Gastrocnemius medialis (tissue), 4 donors: ENCODE results near the gene FAM177B. TPM values are rescaled to one million over a fixed set of nuclear protein-coding genes. Genes with fewer than 3 reads are reported as not detected.

Experiments used
- ATAC-seq, 2 donors: fragments of 150-250 bp; one replicate each; pipeline ENCODE4 v1.9.1; 2016
- DNase-seq, 2 donors: peaks; one replicate each; pipeline ENCODE4 v3.0.0-alpha.2; 2019
- H3K27ac ChIP-seq, 4 donors: fragments of 200-600 bp; sonication (generic); 1 replicate in 1 of 4; 2 replicates in 3 of 4; pipeline ENCODE4 v1.5.1; 2016 to 2018; ENCODE audit warnings: mild to moderate bottlenecking in 2 of 4, moderate library complexity in 1 of 4
- H3K27me3 ChIP-seq, 3 donors: fragments of 200-600 bp; sonication (generic) in 2 of 3; 1 replicate in 1 of 3; 2 replicates in 2 of 3; pipeline versions ENCODE4 v1.5.1 to v1.6.0; 2016 to 2019; ENCODE audit warnings: mild to moderate bottlenecking in 1 of 3, moderate library complexity in 1 of 3
- H3K36me3 ChIP-seq, 2 donors: fragments of 200-600 bp; sonication (generic) in 1 of 2; one replicate each; pipeline ENCODE4 v1.5.1; 2017 to 2018
- H3K4me1 ChIP-seq, 2 donors: fragments of 200-600 bp; sonication (generic) in 1 of 2; one replicate each; pipeline ENCODE4 v1.5.1; 2016 to 2017; ENCODE audit warnings: mild to moderate bottlenecking in 2 of 2
- H3K4me3 ChIP-seq, 4 donors: fragments of 200-600 bp; sonication (generic) in 3 of 4; 1 replicate in 1 of 4; 2 replicates in 3 of 4; pipeline ENCODE4 v1.5.1; 2016 to 2019; ENCODE audit warnings: mild to moderate bottlenecking in 2 of 4
- H3K9me3 ChIP-seq, 3 donors: fragments of 200-600 bp; sonication (generic) in 2 of 3; 1 replicate in 1 of 3; 2 replicates in 2 of 3; pipeline ENCODE4 v1.5.1; 2016 to 2019
- POLR2A ChIP-seq, 2 donors: fragments of 450-650 bp; IDR thresholded peaks; one replicate each; pipeline ENCODE4 v1.6.1; 2017; ENCODE audit warnings: antibody characterized with exemption in 2 of 2, mild to moderate bottlenecking in 2 of 2, moderate library complexity in 2 of 2
- in situ Hi-C, 4 donors: fragments of 200-750 bp; cut with MboI; loops; one replicate each; pipeline versions ENCODE4 v1.15.0 to v1.8.0; 2017; ENCODE audit warnings: low sequenced_read_pairs in 4 of 4
- intact Hi-C: fragments of 100-400 bp; cut with DNase I; formaldehyde crosslinking; loops from one replicate; pipeline ENCODE4 v1.15.1; 2023; ENCODE audit warnings: low total_unique reads
- total RNA-seq, 4 donors: library from RNA; depleted of rRNA; stranded (reverse); fragments of >200 nt; gene quantifications; one replicate each; pipeline versions ENCODE4 v1.1.0 to v1.2.3, GENCODE V29; 2016
- TF ChIP-seq, protein P1 (sequence below), 5 experiments: fragments of 450-650 bp in 3 of 5; fragments of 200-600 bp in 2 of 5; sonication (generic) in 2 of 5; IDR thresholded peaks in 4 of 5; conservative IDR thresholded peaks in 1 of 5; 1 replicate in 4 of 5; 2 replicates in 1 of 5; pipeline ENCODE4 v1.5.1; 2016 to 2019; ENCODE audit warnings: antibody characterized with exemption in 5 of 5, mild to moderate bottlenecking in 3 of 5, moderate library complexity in 3 of 5

FAM177B gene
- total RNA-seq, 4 donors from 2014 or later: 0.39 TPM; not detected in 3

DNA sequence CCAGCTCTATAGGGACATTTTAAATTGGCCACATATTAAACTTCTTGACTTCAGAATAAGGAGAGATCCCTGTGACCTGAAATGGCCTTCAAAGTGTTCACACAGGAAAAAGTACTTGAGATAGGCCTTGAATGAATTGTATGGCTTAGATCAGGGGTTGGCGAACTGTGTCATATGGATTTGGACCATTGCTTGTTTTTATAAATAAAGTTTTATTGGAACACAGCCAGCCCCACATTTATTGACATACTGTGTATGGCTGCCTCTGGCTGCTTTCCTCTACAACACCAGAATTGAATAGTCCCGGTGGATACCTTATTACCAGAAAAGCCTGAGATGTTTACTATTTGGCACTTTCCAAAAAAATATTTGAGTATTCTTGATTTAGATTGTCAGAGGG lies 20.6 kb upstream of the FAM177B start:
- H3K9me3 ChIP-seq: no peaks in the 10 kb centered on the region
- in situ Hi-C loops: loop anchor here in 2 of 4 donors (10.0 kb wide), 1 partner anchor 72 kb away; no protein-coding TSS in a partner anchor
- H3K4me3 ChIP-seq: no peak overlapping the region
- ATAC-seq (no peak), DNase-seq (no peak)
- no peak for TF ChIP-seq POLR2A (IDR thresholded peaks at IDR 0.05)
- TF ChIP-seq, protein P1, sequence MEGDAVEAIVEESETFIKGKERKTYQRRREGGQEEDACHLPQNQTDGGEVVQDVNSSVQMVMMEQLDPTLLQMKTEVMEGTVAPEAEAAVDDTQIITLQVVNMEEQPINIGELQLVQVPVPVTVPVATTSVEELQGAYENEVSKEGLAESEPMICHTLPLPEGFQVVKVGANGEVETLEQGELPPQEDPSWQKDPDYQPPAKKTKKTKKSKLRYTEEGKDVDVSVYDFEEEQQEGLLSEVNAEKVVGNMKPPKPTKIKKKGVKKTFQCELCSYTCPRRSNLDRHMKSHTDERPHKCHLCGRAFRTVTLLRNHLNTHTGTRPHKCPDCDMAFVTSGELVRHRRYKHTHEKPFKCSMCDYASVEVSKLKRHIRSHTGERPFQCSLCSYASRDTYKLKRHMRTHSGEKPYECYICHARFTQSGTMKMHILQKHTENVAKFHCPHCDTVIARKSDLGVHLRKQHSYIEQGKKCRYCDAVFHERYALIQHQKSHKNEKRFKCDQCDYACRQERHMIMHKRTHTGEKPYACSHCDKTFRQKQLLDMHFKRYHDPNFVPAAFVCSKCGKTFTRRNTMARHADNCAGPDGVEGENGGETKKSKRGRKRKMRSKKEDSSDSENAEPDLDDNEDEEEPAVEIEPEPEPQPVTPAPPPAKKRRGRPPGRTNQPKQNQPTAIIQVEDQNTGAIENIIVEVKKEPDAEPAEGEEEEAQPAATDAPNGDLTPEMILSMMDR (IDR thresholded peaks at IDR 0.05 in 4 of 5, conservative IDR thresholded peaks at IDR 0.05 in 1 of 5): no peak
- H3K27me3 ChIP-seq: no peaks in the 10 kb centered on the region
- H3K27ac ChIP-seq: no peak overlapping the region
- H3K36me3 ChIP-seq: peaks cover 7 to 48% of the 10 kb centered on the region in 2 donors
- H3K4me1 ChIP-seq: peaks cover 11 to 16% of the 10 kb centered on the region in 2 donors
- intact Hi-C loops: no loop called here

DNA sequence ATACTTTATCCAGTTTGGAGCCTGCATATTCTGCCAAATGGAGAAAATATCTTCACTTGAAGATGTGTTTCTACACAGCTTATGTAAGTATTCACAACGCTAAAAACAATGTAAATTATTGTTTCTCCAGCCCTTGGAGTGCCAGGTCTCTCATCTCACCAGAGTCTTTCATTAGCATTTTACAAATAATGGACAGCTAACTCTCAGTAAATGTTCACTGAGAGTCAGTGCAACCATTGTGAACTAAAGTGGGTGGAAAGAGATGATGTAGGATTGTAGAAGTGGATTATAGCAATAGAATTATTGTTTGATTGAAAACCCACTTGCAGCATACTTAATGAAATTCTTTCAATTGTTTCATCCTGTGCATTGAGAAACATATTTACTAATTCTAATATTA lies 8.3 kb upstream of the FAM177B start:
- Histone ChIP-seq H3K9me3 (no peaks in the 10 kb centered on the region), H3K36me3 (peaks cover 5 to 100% of the 10 kb centered on the region in 2 donors), H3K27ac (no peak overlapping the region), H3K4me3 (no peak overlapping the region), H3K4me1 (no peaks in the 10 kb centered on the region), H3K27me3 (no peaks in the 10 kb centered on the region)
- in situ Hi-C loops: no loop called here
- no peak for ATAC-seq
- TF ChIP-seq, protein P1 (IDR thresholded peaks at IDR 0.05 in 4 of 5, conservative IDR thresholded peaks at IDR 0.05 in 1 of 5): no peak
- TF ChIP-seq POLR2A (IDR thresholded peaks at IDR 0.05): no peak
- DNase-seq: no peak
- intact Hi-C loops: no loop called here

- intact Hi-C loops (no loop called here), in situ Hi-C loops (no loop called here)
- TF ChIP-seq, protein P1 (IDR thresholded peaks at IDR 0.05 in 4 of 5, conservative IDR thresholded peaks at IDR 0.05 in 1 of 5): no peak
- TF ChIP-seq POLR2A (IDR thresholded peaks at IDR 0.05): no peak
- Histone ChIP-seq H3K27ac (no peak overlapping the region), H3K9me3 (no peaks in the 10 kb centered on the region), H3K36me3 (peaks cover 5 to 100% of the 10 kb centered on the region in 2 donors), H3K4me3 (no peak overlapping the region), H3K4me1 (no peaks in the 10 kb centered on the region), H3K27me3 (no peaks in the 10 kb centered on the region)
- no peak for ATAC-seq
- DNase-seq: no peak
Observed at GRCh38 chr1:222730866-222731265, 6.1 kb upstream of the FAM177B start.

- DNase-seq (no peak), ATAC-seq (no peak)
- in situ Hi-C loops (no loop called here), intact Hi-C loops (no loop called here)
- no peaks in the 10 kb centered on the region for H3K27me3 ChIP-seq
- no peak overlapping the region for H3K27ac ChIP-seq
- peaks cover 5 to 93% of the 10 kb centered on the region in 2 donors for H3K36me3 ChIP-seq
- TF ChIP-seq, protein P1 (IDR thresholded peaks at IDR 0.05 in 4 of 5, conservative IDR thresholded peaks at IDR 0.05 in 1 of 5): no peak
- TF ChIP-seq POLR2A (IDR thresholded peaks at IDR 0.05): no peak
- H3K9me3 ChIP-seq: no peaks in the 10 kb centered on the region
- no peaks in the 10 kb centered on the region for H3K4me1 ChIP-seq
- H3K4me3 ChIP-seq: no peak overlapping the region
Observed at GRCh38 chr1:222732216-222733159, 4.5 kb upstream of the FAM177B start.
